Esophagus (tissue), 2 donors: ENCODE results near the gene SLCO4A1. TPM values are rescaled to one million over a fixed set of nuclear protein-coding genes. Genes with fewer than 3 reads are reported as not detected.

Experiments
- H3K27ac ChIP-seq, 2 donors: one replicate each; pipeline ENCODE4 v1.5.1; 2013; ENCODE audit warnings: low read depth in 2 of 2, mild to moderate bottlenecking in 2 of 2, inconsistent platforms in 1 of 2, low read length in 1 of 2, moderate library complexity in 1 of 2
- H3K27me3 ChIP-seq, 2 donors: one replicate each; pipeline ENCODE4 v1.6.1; 2013; ENCODE audit warnings: low read length in 2 of 2, control low read depth in 1 of 2, mild to moderate bottlenecking in 1 of 2; ENCODE audit not compliant: insufficient read depth in 2 of 2, control insufficient read depth in 1 of 2
- H3K36me3 ChIP-seq, 2 donors: one replicate each; pipeline ENCODE4 v1.6.1; 2013; ENCODE audit warnings: low read length in 1 of 2; ENCODE audit not compliant: control insufficient read depth in 2 of 2, insufficient read depth in 2 of 2
- H3K4me1 ChIP-seq, 2 donors: one replicate each; pipeline ENCODE4 v1.6.1; 2013; ENCODE audit warnings: low read length in 1 of 2; ENCODE audit not compliant: control insufficient read depth in 2 of 2, insufficient read depth in 2 of 2
- H3K4me3 ChIP-seq, 2 donors: one replicate each; pipeline ENCODE4 v1.5.1; 2013; ENCODE audit warnings: low read length in 2 of 2, mild to moderate bottlenecking in 2 of 2, low read depth in 1 of 2, moderate library complexity in 1 of 2
- H3K9me3 ChIP-seq, 2 donors: one replicate each; pipeline ENCODE4 v1.6.1; 2013; ENCODE audit warnings: mild to moderate bottlenecking in 2 of 2, low read depth in 1 of 2, low read length in 1 of 2, moderate library complexity in 1 of 2; ENCODE audit not compliant: control insufficient read depth in 2 of 2, insufficient read depth in 1 of 2
- WGBS, 2 donors: extraction: QIAGEN DNeasy Blood & Tissue Kit; methylation state at CpG; one replicate each; pipeline ENCODE4 v1.1.7; 2013; 5-methylcytosine and 5-hydroxymethylcytosine counted together
- polyA plus RNA-seq, 2 donors: library from polyadenylated mRNA; stranded (reverse); fragments of 200-250 nt; gene quantifications; one replicate each; pipeline ENCODE4 v1.2.3, GENCODE V29; 2013
- donor health status: healthy with polysubstance abuse.
- donor health status: Bipolar disorder and iron deficiency.

Gene SLCO4A1
- polyA plus RNA-seq, 2 donors = 12.5 to 29.3 TPM

- Histone ChIP-seq H3K36me3 (no peaks in the 10 kb centered on the region), H3K4me1 (no peaks in the 10 kb centered on the region), H3K9me3 (no peaks in the 10 kb centered on the region), H3K27ac (no peak overlapping the region), H3K4me3 (no peak overlapping the region), H3K27me3 (no peaks in the 10 kb centered on the region)
- WGBS, 2 donors = 70 to 79% methylated on average over 10 of the region's 10 CpGs
These were observed 51.8 kb downstream of the SLCO4A1 start for GRCh38 chr20:62694106-62694505.

DNA sequence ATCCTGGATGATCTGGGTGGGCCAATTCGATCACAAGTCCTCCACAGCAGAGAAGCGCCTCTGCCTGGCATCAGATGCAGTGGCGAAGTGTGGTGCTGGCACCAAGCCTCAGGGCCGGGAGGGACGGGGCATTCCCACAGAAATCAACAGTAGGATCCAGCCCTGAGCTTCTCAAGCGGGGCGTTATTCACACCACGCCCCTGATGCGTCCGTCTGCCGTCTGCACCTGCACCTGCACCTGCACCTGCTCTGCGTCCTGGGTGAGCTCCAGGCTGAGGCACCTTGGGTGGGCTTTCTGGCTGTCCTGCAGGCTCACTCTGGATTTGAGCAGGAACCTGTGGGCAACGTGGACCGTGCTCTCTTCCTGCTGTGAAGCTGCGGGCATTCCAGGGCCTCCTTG lies 52.6 kb downstream of the SLCO4A1 start:
- Histone ChIP-seq H3K27me3 (no peaks in the 10 kb centered on the region), H3K9me3 (no peaks in the 10 kb centered on the region), H3K36me3 (no peaks in the 10 kb centered on the region), H3K4me1 (no peaks in the 10 kb centered on the region), H3K27ac (no peak overlapping the region), H3K4me3 (no peak overlapping the region)
- 59 to 71% methylated on average over 15 of the region's 15 CpGs for WGBS, 2 donors

- no peak overlapping the region for H3K27ac ChIP-seq
- H3K4me1 ChIP-seq = no peaks in the 10 kb centered on the region
- H3K4me3 ChIP-seq = no peak overlapping the region
- H3K9me3 ChIP-seq = no peaks in the 10 kb centered on the region
- H3K27me3 ChIP-seq = no peaks in the 10 kb centered on the region
- 72 to 80% methylated on average over 32 of the region's 32 CpGs for WGBS, 2 donors
- H3K36me3 ChIP-seq = no peaks in the 10 kb centered on the region
These were observed 53.4 kb downstream of the SLCO4A1 start for GRCh38 chr20:62695448-62696414.

DNA sequence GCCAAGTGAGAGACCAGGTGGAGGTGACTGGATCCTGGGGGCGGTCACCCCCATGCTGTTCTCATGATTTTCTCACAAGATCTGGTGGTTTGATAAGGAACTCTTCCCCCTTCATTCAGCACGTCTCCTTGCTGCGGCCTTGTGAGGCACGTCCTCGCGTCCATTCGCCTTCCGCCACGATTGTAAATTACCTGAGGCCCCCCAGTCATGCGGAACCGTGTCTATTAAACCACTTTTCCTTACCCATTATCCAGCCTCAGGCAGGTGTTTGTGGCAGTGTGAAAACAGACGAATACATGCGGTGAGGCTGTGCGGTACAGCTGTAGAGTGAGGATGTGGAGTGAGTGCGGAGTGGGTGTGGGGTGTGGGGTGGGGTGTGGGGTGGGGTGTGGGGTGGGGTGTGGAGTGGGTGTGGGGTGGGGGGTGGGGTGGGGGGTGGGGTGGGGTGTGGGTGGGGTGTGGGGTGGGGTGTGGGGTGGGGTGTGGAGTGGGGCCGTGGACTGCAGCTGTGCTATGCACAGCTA lies 54.2 kb downstream of the SLCO4A1 start:
- no peaks in the 10 kb centered on the region for H3K27me3 ChIP-seq
- H3K4me1 ChIP-seq = no peaks in the 10 kb centered on the region
- no peaks in the 10 kb centered on the region for H3K36me3 ChIP-seq
- 60 to 72% methylated on average over 16 of the region's 16 CpGs for WGBS, 2 donors
- no peak overlapping the region for H3K27ac ChIP-seq
- H3K4me3 ChIP-seq = no peak overlapping the region
- no peaks in the 10 kb centered on the region for H3K9me3 ChIP-seq

DNA sequence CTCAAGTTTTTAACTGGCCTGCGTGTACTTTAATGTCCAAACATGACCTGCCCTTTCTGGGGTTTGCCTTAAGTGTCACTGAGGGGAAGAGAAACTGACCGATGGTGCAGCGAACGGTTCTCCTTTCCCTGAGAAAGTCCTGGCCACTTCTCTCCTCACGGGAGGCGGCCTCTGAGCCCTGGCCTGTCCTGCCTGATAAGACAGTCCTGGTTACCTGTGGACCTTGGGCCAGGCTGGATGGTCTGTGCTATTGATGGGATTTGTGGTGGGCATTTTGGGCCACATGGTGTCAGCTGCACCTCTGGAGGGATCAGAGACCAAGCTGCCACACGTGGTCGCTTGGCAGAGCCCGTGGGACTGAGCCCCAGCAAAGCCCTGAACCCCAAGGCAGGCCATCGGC lies 54.7 kb downstream of the SLCO4A1 start:
- no peak overlapping the region for H3K4me3 ChIP-seq
- 81 to 85% methylated on average over 10 of the region's 10 CpGs for WGBS, 2 donors
- no peaks in the 10 kb centered on the region for H3K27me3 ChIP-seq
- no peaks in the 10 kb centered on the region for H3K4me1 ChIP-seq
- H3K9me3 ChIP-seq = no peaks in the 10 kb centered on the region
- no peak overlapping the region for H3K27ac ChIP-seq
- no peaks in the 10 kb centered on the region for H3K36me3 ChIP-seq

- H3K4me3 ChIP-seq = no peak overlapping the region
- H3K36me3 ChIP-seq = no peaks in the 10 kb centered on the region
- no peaks in the 10 kb centered on the region for H3K27me3 ChIP-seq
- no peak overlapping the region for H3K27ac ChIP-seq
- H3K4me1 ChIP-seq = no peaks in the 10 kb centered on the region
- 73 to 83% methylated on average over 11 of the region's 11 CpGs for WGBS, 2 donors
- no peaks in the 10 kb centered on the region for H3K9me3 ChIP-seq
These were observed 55.2 kb downstream of the SLCO4A1 start for GRCh38 chr20:62697468-62697912.

GRCh38 chr20:62698231-62698630 lies 55.9 kb downstream of the SLCO4A1 start:
- peaks cover 0 to 4% of the 10 kb centered on the region in 2 donors for H3K4me1 ChIP-seq
- WGBS, 2 donors = 93 to 94% methylated on average over 13 to 14 of the region's 14 CpGs
- H3K27me3 ChIP-seq = no peaks in the 10 kb centered on the region
- H3K4me3 ChIP-seq = no peak overlapping the region
- no peak overlapping the region for H3K27ac ChIP-seq
- no peaks in the 10 kb centered on the region for H3K9me3 ChIP-seq
- H3K36me3 ChIP-seq = no peaks in the 10 kb centered on the region

- 93 to 94% methylated on average over 19 of the region's 19 CpGs for WGBS, 2 donors
These were observed 57.0 kb downstream of the SLCO4A1 start for GRCh38 chr20:62699296-62699695.

DNA sequence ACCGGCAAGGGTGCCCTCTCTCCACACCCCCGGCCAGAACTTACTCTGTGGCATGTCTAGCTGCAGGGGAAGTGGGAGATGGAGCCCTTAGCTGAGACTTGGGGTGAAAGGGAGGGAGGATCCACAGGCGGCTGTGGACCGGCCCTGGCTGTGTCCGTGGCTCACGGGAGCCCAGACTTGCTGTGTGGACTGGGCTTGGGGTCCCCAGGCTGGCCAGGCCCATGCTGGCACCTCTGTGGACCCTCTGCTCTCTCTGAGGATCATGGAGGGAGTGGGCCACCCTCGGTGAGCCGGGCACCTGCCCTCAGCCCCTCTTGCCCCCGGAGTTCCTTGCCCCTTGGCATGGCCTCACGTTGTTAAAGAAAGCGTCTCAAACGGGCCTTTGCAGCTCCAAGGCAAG lies 57.4 kb downstream of the SLCO4A1 start:
- H3K27ac ChIP-seq = no peak overlapping the region
- no peaks in the 10 kb centered on the region for H3K9me3 ChIP-seq
- 89 to 90% methylated on average over 12 of the region's 12 CpGs for WGBS, 2 donors
- no peaks in the 10 kb centered on the region for H3K27me3 ChIP-seq
- H3K4me1 ChIP-seq = peaks cover 0 to 11% of the 10 kb centered on the region in 2 donors
- no peak overlapping the region for H3K4me3 ChIP-seq
- H3K36me3 ChIP-seq = no peaks in the 10 kb centered on the region

More at GRCh38 chr20:62699296-62699695, 57.0 kb downstream of the SLCO4A1 start:
- Histone ChIP-seq H3K4me3 (no peak overlapping the region), H3K36me3 (no peaks in the 10 kb centered on the region), H3K9me3 (no peaks in the 10 kb centered on the region), H3K4me1 (peaks cover 0 to 10% of the 10 kb centered on the region in 2 donors), H3K27ac (no peak overlapping the region), H3K27me3 (no peaks in the 10 kb centered on the region)
